NCI-H748 (cell line): ENCODE results near the gene NOX3.

ENCODE experiments used
- DNase-seq: peaks from one replicate; lab custom pipeline; 2025; ENCODE audit not compliant: unreplicated experiment; lab: John Stamatoyannopoulos, UW

The NOX3 gene

DNA sequence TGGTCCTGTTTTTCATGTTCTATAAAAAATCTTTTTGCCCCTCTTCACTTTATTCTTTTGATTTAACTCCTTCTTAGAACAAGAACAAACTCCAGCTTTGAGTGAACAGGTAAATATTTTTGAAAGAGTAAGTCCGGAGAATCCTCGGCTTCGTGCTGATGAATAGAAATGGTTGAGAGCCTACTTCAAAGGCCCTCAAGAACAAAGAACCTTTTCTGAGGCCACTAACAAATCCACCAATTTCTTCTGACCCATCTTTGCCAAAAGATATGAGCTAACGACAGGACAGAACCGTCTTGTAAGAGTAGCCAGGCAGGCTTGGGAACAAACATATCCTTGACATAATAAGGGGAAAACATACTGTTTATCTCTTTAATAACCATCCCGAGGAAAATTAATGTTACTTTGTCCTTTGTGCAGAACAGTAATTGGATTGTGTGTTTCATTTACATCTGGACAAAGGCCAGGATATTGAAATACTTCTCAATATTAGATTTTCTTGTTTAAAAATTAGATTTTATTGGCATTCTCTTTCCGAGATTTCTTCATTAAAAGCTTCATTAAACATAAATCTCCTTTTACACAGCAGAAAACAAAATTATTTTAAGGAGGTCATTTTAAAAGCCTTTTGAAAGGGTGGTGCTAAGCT, 52.9 kb downstream of the NOX3 start:
- DNase-seq = no peak

DNA sequence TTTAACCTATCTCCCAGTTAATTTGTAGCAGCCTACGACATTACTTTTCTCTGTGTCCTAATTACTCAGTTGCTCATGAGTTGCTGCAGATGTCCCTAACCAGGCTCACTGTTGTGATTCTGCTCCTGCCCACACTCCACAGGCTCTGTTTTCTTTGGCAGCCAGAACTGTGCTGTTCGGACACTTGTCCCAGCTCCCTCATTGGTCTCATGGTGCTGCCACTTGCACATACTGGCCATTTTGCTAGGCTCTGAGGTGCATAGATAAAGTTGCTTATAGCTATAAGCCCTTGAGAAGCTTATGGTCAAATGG, 55.0 kb downstream of the NOX3 start:
- DNase-seq = no peak

GRCh38 chr6:155399745-155400653, 55.6 kb downstream of the NOX3 start:
- DNase-seq = no peak

DNA sequence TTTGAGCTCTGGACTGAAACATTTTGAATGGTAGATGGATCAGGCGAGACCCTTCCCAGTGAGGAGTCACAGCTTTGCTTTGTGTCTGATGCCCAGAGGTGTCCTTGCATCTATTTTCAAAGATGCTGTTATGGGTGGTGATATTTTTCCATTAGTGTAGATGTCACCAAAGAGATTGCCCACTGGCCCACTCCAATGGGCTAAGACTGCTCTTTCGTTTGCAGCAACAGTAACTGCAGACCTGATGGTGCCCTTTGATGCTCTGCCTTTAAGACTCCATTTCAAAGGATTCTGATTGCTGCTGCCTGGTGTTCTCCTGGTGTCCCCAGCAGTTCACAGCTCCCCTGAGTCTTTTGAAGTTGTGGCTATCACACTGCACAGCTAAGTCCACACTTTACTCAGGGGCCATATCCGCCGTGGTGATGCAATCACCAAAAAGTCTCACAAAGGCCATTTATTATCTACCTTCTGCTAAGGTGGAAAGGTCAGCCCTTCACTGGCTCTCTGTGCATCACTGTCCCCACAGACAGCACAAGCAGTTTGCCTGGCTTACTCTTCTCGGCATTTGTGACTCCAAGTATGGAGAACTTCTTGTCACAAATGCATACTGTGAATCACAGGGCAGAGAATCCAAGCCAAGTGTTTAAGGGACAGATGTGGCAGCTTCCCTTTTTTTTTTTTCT, 56.4 kb downstream of the NOX3 start:
- DNase-seq = no peak

DNA sequence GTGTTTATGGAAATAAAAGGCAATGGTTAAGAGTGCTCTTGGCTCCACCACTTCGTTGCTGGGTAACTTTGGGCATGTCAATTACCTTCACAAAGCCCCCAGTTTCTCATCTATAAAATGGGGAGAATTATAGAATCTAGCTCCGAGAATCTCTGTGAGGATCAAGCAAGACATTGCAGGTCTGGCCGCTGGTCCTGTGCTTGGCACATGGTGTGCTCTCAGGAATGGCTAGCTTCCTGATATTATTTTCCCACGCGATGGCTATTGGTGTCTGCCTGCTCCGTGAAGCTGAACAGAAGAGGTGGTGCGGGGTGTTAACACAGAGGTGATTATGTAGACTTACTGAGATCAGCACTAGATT, 57.0 kb downstream of the NOX3 start:
- DNase-seq = no peak

DNA sequence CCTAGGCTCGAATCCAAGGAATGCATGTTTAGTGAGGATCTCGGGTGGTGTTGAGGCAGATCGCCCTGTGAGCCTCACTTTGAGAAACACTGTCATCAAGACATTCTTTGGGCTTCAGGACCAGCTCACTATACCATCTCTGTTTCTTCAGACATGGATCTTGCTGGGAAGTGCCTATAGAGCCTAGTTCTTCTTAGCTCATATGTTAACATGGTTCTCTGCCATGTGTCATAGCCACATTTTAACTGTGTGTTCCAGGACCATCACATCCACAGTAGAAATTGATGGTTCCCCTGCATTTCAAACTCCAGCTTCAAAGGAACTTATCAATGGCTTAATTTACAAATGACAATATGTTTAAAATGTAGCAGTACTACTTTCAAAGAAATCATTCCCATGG, 57.4 kb downstream of the NOX3 start:
- DNase-seq = no peak

- DNase-seq = no peak
Observed at GRCh38 chr6:155397172-155397705, 58.4 kb downstream of the NOX3 start.

DNA sequence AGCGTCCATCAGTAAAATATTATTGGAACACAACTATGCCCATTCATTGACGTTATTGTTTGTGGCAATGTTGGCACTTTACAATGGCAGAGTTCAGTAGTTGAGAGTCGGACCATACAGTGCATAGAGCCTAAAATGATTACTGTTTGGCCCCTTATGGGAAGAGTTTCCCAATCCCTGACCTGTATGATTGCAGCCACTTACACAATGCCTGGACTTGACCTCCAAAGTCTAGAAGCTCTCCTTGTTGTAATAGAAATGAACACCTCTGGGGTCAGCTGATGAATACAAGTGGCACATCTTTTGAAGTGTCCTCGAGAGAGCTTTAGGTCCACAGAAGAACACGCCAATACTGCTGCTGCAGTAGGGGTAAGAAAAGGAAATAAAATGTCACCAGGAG, 59.0 kb downstream of the NOX3 start:
- no peak for DNase-seq

DNA sequence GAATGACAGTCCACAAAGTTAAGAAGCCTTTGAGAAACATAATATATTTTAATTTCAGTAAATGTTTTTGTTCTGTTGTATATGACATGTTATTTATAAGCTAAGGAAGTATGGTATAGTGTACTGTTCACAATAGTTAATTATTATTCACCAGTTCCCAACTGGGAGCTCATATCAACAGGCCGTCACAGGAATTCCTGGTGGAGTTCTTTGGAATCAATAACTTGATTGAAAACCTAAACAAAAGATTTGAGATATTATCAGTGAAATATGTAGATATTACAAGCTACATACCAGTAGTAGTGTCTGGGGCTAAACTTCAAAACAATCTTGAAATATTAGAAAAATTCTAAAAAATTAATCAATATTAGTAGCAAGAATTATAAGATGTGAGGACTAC, 60.3 kb downstream of the NOX3 start:
- no peak for DNase-seq

DNA sequence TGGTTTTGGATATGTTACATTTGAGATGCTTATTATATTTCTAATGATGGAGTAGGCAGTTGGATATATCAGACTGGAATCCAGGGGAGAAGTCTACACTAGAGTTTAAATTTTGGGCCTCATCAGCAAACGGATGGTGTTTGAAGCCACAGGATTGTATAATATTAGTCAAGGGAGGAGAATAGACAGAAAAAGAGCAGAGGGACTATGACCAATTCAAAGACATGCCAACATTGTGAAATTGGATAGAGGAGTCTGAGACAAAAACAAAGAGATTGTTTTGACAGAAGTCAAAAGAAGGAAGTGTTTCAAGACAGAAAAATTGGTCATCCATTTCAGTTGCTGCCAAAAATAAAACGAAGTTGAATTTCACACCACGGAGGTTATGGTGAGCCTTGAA, 66.5 kb downstream of the NOX3 start:
- DNase-seq = no peak

DNA sequence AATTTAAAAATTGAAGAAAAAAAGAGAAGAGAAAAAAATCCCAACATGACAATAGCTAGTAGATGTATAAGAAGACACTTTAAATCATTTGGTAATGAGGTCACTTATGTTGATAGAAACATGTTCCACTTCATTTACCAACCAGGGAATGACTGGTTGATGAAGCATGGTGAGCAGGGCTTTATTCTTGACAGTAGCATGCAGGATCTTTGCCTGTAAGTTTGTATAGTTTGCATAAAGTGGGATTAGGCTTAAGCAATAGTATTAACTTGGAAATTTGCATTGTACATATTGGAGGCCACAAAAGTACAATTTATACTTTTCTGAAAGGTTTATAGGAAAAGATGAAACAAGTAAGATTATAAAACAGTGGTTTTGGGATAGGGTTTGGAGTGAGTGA, 67.0 kb downstream of the NOX3 start:
- no peak for DNase-seq

DNA sequence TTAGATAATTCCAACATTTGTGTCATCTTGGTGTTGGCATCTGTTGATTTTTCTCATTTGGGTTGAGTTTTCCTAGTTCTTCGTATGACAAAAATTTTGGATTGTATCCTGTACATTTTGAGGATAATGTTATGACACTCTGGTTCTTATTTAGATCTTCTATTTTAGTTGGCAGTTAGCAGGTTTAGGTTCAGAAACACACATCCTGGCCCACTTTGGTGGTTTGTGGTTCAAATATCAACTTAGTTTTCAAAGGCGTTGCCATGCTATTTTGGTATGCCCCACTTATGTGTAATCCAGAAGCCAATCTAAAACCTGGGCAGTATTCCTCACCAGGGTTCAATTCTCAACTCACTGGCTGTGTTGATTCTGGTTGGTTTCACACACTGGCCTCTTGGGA, 68.2 kb downstream of the NOX3 start:
- no peak for DNase-seq

DNA sequence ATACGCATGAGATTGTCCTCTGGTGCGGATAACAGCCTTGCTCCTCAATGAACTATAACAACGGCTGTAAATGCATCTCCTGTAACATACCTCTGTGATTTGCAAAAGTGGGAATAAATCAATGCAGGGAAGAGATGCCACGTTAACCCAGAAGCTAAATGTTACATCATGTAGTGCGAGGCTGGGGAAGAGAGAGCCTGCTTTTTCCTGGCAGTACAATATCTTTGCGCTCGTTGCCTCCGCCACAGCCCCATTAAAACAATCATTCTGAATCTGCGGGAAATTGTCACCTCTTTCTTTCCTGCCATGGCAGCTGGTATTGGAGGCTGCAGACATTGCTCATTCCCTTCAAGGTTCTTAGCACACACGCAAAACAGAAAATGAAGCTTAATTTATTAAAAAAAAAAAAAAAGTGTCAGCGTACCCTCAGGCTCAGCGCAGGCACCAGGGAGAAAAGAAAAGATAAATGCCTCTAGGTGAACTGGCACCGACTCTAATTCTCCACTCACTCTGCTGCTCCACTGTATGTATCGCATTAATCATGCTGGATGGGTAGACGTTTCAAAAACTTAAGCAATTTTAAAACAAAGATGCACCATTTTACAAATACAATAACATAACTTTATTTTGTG, 71.2 kb downstream of the NOX3 start:
- DNase-seq = peak; percentile 44

DNA sequence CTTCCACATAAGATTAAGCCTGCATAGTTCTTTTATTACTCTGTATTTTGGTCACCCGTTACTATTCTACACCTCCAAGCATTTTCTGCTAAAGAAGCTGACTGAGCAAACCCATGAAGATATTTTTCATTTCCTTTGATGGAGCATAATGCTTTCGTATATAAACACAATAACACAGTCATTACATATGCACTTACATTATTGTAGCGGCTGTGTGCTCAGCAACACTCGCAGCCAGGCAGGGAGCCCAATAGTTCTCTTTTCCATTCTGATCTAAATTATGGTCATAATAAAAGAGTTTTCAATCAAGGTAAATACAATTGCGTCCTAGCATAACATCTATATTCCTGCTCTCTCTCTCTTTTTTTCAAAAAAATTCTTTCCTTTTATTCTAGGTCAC, 71.7 kb downstream of the NOX3 start:
- DNase-seq = peak; percentile 46

- DNase-seq = no peak
Observed at GRCh38 chr6:155382338-155382685, 73.3 kb downstream of the NOX3 start.

- no peak for DNase-seq
Observed at GRCh38 chr6:155381673-155382337, 73.8 kb downstream of the NOX3 start.

DNA sequence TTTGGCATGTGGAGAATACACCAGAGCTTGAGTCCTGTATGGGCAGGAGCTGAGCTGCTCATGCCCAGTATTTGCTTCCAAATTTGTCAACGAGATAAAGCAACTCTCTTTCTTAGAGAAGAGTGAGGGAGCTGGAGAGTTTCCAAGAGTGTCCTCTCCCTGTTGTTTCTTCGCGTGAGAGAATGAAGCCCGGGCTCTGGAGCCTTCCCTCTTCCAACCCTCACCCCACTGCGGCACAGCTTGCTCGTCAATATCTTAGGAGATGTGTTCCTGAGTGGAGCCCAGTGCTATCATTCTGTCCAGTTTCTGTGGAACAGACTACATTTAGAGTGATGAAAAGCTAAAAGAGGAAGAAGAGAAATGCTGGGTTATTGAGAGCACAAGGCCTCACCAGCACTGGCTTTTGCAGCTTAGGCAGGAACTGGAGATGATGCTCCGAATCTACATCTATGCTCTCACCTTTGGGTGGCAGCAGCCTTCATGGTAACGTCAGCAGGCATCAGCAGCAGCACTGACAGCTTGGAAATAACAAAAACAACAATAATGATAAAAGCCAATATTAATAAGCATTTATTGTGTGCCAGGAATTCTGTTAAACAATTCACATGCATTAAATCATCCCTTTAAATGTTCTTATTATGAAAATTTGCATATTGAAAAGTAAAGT, 74.8 kb downstream of the NOX3 start:
- no peak for DNase-seq

DNA sequence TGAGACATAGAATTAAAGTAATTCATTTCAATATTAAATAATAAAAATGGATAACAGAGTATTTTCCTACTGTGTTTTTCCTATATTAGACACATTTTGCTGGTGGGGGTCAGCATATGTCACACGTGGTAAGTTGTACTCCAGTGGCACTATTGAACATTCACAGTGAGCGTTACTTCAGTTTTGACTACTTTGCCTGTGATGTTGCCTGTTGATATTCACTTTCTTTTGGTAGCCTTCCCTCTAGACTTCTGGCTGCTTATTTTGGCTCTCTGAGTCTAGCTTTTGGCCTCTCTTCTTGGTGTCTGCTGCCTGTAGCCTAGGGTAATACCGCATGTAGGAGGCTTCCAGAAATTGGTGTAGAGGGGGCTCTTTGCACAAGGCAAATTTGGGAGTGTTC, 76.9 kb downstream of the NOX3 start:
- no peak for DNase-seq

GRCh38 chr6:155378276-155378675, 77.4 kb downstream of the NOX3 start:
- no peak for DNase-seq

DNA sequence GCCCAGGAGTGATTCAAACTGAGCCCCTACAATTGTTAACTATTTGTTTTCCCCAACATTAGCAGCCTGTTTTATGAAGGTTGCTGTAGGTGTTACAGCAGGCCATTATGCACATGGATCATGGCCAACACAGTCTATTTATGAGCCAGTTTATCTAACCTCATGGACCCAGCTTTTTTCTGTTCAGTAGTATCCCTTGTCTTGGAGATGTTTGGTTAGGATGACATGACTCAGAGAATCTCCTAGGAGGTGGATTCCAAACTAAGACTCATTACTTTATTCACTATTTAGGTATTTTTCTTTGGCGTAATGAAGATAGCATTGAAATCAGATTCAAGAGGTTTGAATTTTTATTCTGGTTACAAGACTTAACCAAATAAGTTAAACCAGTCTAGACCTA, 78.6 kb downstream of the NOX3 start:
- DNase-seq = no peak

GRCh38 chr6:155375801-155376200, 79.8 kb downstream of the NOX3 start:
- no peak for DNase-seq
